GM23248 (cell line): ENCODE results near the gene STAMBPL1.

ENCODE experiments used
- EZH2 ChIP-seq: fragments of 200-600 bp; sonication (generic); IDR thresholded peaks from 2 replicates; pipeline ENCODE4 v1.6.1; 2018; ENCODE audit warnings: antibody characterized with exemption, mild to moderate bottlenecking; ENCODE audit not compliant: insufficient read depth, poor library complexity, severe bottlenecking
- EZH2phosphoT487 ChIP-seq: fragments of 200-600 bp; sonication (generic); IDR thresholded peaks from 2 replicates; pipeline ENCODE4 v1.6.1; 2018; ENCODE audit warnings: antibody characterized with exemption, moderate library complexity, mild to moderate bottlenecking, low read depth; ENCODE audit not compliant: insufficient read depth

GRCh38 chr10:88881922-88882645 lies 2.0 kb downstream of the STAMBPL1 start:
- no peak for TF ChIP-seq EZH2phosphoT487
- TF ChIP-seq EZH2, result no peak
